Mesothelial cell of epicardium (in vitro differentiated cells): ENCODE results near the gene CCSER2. TPM values are rescaled to one million over a fixed set of nuclear protein-coding genes. Genes with fewer than 3 reads are reported as not detected.

Experiments used
- DNase-seq, 2 experiments: peaks; one replicate each; pipeline ENCODE4 v3.0.0; 2021; ENCODE audit warnings: low spot score in 2 of 2; ENCODE audit not compliant: unreplicated experiment in 2 of 2
- H3K27ac Mint-ChIP-seq: 2 replicates; pipeline ENCODE4 v1.8.0; 2021; ENCODE audit warnings: mixed read lengths
- H3K27me3 Mint-ChIP-seq: 2 replicates; pipeline ENCODE4 v1.8.0; 2021; ENCODE audit warnings: low read depth, mixed read lengths
- H3K36me3 Mint-ChIP-seq: 2 replicates; pipeline ENCODE4 v1.8.0; 2021; ENCODE audit warnings: mixed read lengths
- H3K4me1 Mint-ChIP-seq: 2 replicates; pipeline ENCODE4 v1.8.0; 2021; ENCODE audit warnings: mixed read lengths
- H3K4me3 Mint-ChIP-seq: 2 replicates; pipeline ENCODE4 v1.8.0; 2021; ENCODE audit warnings: mild to moderate bottlenecking, moderate library complexity, mixed read lengths
- H3K9me3 Mint-ChIP-seq: 2 replicates; pipeline ENCODE4 v1.8.0; 2021; ENCODE audit warnings: mixed read lengths
- CTCF ChIP-seq: fragments of 200-600 bp; sonication (generic); IDR thresholded peaks from one replicate; pipeline ENCODE4 v1.5.0; 2021; ENCODE audit warnings: antibody characterized with exemption; ENCODE audit not compliant: unreplicated experiment
- total RNA-seq: library from RNA; stranded (reverse); gene quantifications from 3 replicates; pipeline ENCODE4 v1.2.1, GENCODE V29; 2021

Gene CCSER2
- total RNA-seq, 1 donor from 2014 or later, result 37.1 TPM

GRCh38 chr10:84352251-84352842 lies 24.0 kb downstream of the CCSER2 start:
- no peak for DNase-seq
- peaks cover 4% of the 10 kb centered on the region for H3K36me3 Mint-ChIP-seq
- peaks cover 33% of the 10 kb centered on the region for H3K4me1 Mint-ChIP-seq
- H3K27ac Mint-ChIP-seq, result no peak overlapping the region
- no peak overlapping the region for H3K4me3 Mint-ChIP-seq
- H3K27me3 Mint-ChIP-seq, result no peaks in the 10 kb centered on the region
- H3K9me3 Mint-ChIP-seq, result no peaks in the 10 kb centered on the region
- TF ChIP-seq CTCF, result no peak

DNA sequence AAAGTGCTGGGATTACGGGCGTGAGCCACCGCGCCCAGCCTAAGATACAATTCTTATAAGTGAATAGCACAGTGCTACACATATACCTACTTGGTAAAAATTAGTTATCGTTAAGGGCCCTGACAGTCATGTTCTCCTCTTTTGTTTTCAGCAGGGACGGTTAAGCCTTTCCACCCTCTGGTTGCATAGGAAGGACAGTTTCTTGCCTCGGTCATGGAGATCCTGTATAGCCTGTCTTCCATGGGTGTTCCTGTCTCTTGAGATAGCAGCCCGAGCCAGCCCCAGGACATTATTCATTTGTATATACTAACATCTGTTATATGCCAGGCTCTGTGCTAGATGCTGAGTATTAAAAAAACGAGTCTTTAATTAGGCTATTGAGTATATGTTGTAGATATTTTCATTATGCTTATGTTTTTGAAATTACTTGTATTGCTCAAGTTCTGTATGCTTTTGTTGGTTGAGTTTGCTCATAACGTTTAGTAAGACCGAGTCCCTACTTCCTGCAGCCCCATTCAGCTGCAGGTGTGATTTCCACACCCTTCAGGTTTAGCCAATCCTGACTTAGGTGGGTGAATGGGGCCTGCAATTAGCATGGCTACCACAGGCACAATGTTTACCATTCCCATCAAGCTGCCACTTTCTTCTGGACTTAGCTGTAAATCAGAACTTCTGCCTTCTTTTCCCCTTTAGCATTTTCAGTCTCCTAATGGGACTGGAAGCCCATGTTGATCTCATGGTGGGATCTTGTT lies 24.8 kb downstream of the CCSER2 start:
- no peak overlapping the region for H3K4me3 Mint-ChIP-seq
- TF ChIP-seq CTCF, result no peak
- peaks cover 4% of the 10 kb centered on the region for H3K36me3 Mint-ChIP-seq
- peaks cover 37% of the 10 kb centered on the region for H3K4me1 Mint-ChIP-seq
- DNase-seq, result no peak
- H3K27ac Mint-ChIP-seq, result no peak overlapping the region
- H3K9me3 Mint-ChIP-seq, result no peaks in the 10 kb centered on the region
- no peaks in the 10 kb centered on the region for H3K27me3 Mint-ChIP-seq

- Mint-ChIP-seq H3K4me1 (peaks cover 36% of the 10 kb centered on the region), H3K36me3 (no peaks in the 10 kb centered on the region), H3K9me3 (no peaks in the 10 kb centered on the region), H3K27me3 (no peaks in the 10 kb centered on the region), H3K4me3 (no peak overlapping the region), H3K27ac (no peak overlapping the region)
- no peak for DNase-seq
- no peak for TF ChIP-seq CTCF
Observed at GRCh38 chr10:84354623-84355022, 26.2 kb downstream of the CCSER2 start.

DNA sequence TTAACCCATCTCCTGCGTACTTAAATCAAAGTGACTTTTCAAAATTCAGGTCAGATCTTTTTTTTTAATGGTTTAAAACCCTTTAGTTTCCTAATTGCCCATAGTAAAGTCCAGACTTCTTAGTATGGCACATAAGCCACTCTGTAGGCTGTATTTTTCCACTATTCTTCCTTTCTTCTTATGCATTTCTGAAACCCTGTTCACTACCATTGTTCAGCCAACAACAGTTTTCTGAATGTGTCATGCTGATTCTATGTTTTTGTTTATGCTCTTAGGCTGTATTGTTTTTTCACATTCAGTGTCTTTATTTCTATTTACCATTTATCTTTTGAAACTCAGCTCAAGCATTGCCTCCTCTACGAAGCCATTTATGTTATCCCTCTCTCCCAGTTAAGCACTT lies 26.7 kb downstream of the CCSER2 start:
- no peaks in the 10 kb centered on the region for H3K9me3 Mint-ChIP-seq
- no peak for DNase-seq
- TF ChIP-seq CTCF, result no peak
- peaks cover 34% of the 10 kb centered on the region for H3K4me1 Mint-ChIP-seq
- no peaks in the 10 kb centered on the region for H3K27me3 Mint-ChIP-seq
- H3K4me3 Mint-ChIP-seq, result no peak overlapping the region
- H3K27ac Mint-ChIP-seq, result no peak overlapping the region
- H3K36me3 Mint-ChIP-seq, result no peaks in the 10 kb centered on the region

- H3K4me3 Mint-ChIP-seq, result no peak overlapping the region
- TF ChIP-seq CTCF, result no peak
- H3K27me3 Mint-ChIP-seq, result no peaks in the 10 kb centered on the region
- H3K9me3 Mint-ChIP-seq, result no peaks in the 10 kb centered on the region
- no peak for DNase-seq
- peaks cover 43% of the 10 kb centered on the region for H3K4me1 Mint-ChIP-seq
- no peaks in the 10 kb centered on the region for H3K36me3 Mint-ChIP-seq
- H3K27ac Mint-ChIP-seq, result no peak overlapping the region
Observed at GRCh38 chr10:84356928-84357327, 28.5 kb downstream of the CCSER2 start.
